ENCODE results near the gene AMMECR1.
"Not testable (repeated sequence)": the region's sequence is repeated elsewhere in the genome, so short reads cannot be mapped to it uniquely, and the experiment has no call there.

The AMMECR1 gene

GRCh38 chrX:110156167-110156754 is 161.6 kb downstream of the AMMECR1 start:
- no peaks in the 10 kb centered on the region for H4K20me1 ChIP-seq (ENCODE audit: insufficient read depth, low read length)
- no peaks in the 10 kb centered on the region for H3K9me3 ChIP-seq (ENCODE audit: insufficient read depth, low read length, severe bottlenecking)
- ATAC-seq (ENCODE audit: insufficient read depth, low read depth) (no peak), DNase-seq (no peak)
- H3K4me2 ChIP-seq (ENCODE audit: insufficient read depth, low read length): no peak overlapping the region
- no peak overlapping the region for H3K4me3 ChIP-seq (ENCODE audit: low read depth in 1 of 2, low read length in 2 of 2)
- TF ChIP-seq EZH2 (IDR thresholded peaks at IDR 0.05; ENCODE audit: borderline replicate concordance, low read depth, low read length, severe bottlenecking) (no peak), CTCF (IDR thresholded peaks at IDR 0.05; ENCODE audit: borderline replicate concordance, extremely low read depth, low read length, poor library complexity, severe bottlenecking) (peak; percentile 51)
- no peak overlapping the region for H3K9ac ChIP-seq (ENCODE audit: low read depth, low read length)
- no peaks in the 10 kb centered on the region for H3K27me3 ChIP-seq (ENCODE audit: insufficient read depth, low read length, poor library complexity)
- no peaks in the 10 kb centered on the region for H3K36me3 ChIP-seq (ENCODE audit: insufficient read depth, low read length)
- no peaks in the 10 kb centered on the region for H3K4me1 ChIP-seq (ENCODE audit: insufficient read depth, low read length)
- no peak overlapping the region for H2AFZ ChIP-seq (ENCODE audit: low read depth, low read length)
- H3K79me2 ChIP-seq (ENCODE audit: insufficient read depth, low read length): no peaks in the 10 kb centered on the region
- H3K27ac ChIP-seq (ENCODE audit: low read length): no peak overlapping the region

- no peak overlapping the region for H2AFZ ChIP-seq (ENCODE audit: low read depth, low read length)
- H3K27me3 ChIP-seq (ENCODE audit: insufficient read depth, low read length, poor library complexity): no peaks in the 10 kb centered on the region
- ATAC-seq (ENCODE audit: insufficient read depth, low read depth) (no peak), DNase-seq (no peak)
- no peaks in the 10 kb centered on the region for H3K36me3 ChIP-seq (ENCODE audit: insufficient read depth, low read length)
- H3K9me3 ChIP-seq (ENCODE audit: insufficient read depth, low read length, severe bottlenecking): no peaks in the 10 kb centered on the region
- H3K4me2 ChIP-seq (ENCODE audit: insufficient read depth, low read length): no peak overlapping the region
- no peaks in the 10 kb centered on the region for H3K79me2 ChIP-seq (ENCODE audit: insufficient read depth, low read length)
- H4K20me1 ChIP-seq (ENCODE audit: insufficient read depth, low read length): no peaks in the 10 kb centered on the region
- H3K4me3 ChIP-seq (ENCODE audit: low read depth in 1 of 2, low read length in 2 of 2): no peak overlapping the region
- H3K27ac ChIP-seq (ENCODE audit: low read length): no peak overlapping the region
- H3K9ac ChIP-seq (ENCODE audit: low read depth, low read length): no peak overlapping the region
- no peak for TF ChIP-seq EZH2 (IDR thresholded peaks at IDR 0.05; ENCODE audit: borderline replicate concordance, low read depth, low read length, severe bottlenecking)
- TF ChIP-seq CTCF (IDR thresholded peaks at IDR 0.05; ENCODE audit: borderline replicate concordance, extremely low read depth, low read length, poor library complexity, severe bottlenecking): no peak
- no peaks in the 10 kb centered on the region for H3K4me1 ChIP-seq (ENCODE audit: insufficient read depth, low read length)
Observed at GRCh38 chrX:110155759-110156158, 162.1 kb downstream of the AMMECR1 start.

GRCh38 chrX:110154328-110154727 is 163.6 kb downstream of the AMMECR1 start:
- not testable (repeated sequence) for H3K4me3 ChIP-seq (ENCODE audit: low read depth in 1 of 2, low read length in 2 of 2); DNase-seq; H3K36me3 ChIP-seq (ENCODE audit: insufficient read depth, low read length); H3K4me2 ChIP-seq (ENCODE audit: insufficient read depth, low read length); H4K20me1 ChIP-seq (ENCODE audit: insufficient read depth, low read length); H3K9me3 ChIP-seq (ENCODE audit: insufficient read depth, low read length, severe bottlenecking); H3K27me3 ChIP-seq (ENCODE audit: insufficient read depth, low read length, poor library complexity); H3K4me1 ChIP-seq (ENCODE audit: insufficient read depth, low read length); ATAC-seq (ENCODE audit: insufficient read depth, low read depth); H3K9ac ChIP-seq (ENCODE audit: low read depth, low read length); H2AFZ ChIP-seq (ENCODE audit: low read depth, low read length); H3K27ac ChIP-seq (ENCODE audit: low read length); H3K79me2 ChIP-seq (ENCODE audit: insufficient read depth, low read length)

- H3K9ac ChIP-seq (ENCODE audit: low read depth, low read length): no peak overlapping the region
- H3K27ac ChIP-seq (ENCODE audit: low read length): no peak overlapping the region
- no peak overlapping the region for H3K4me3 ChIP-seq (ENCODE audit: low read depth in 1 of 2, low read length in 2 of 2)
- H4K20me1 ChIP-seq (ENCODE audit: insufficient read depth, low read length): no peaks in the 10 kb centered on the region
- no peak for TF ChIP-seq CTCF (IDR thresholded peaks at IDR 0.05; ENCODE audit: borderline replicate concordance, extremely low read depth, low read length, poor library complexity, severe bottlenecking)
- no peaks in the 10 kb centered on the region for H3K4me1 ChIP-seq (ENCODE audit: insufficient read depth, low read length)
- no peak for ATAC-seq (ENCODE audit: insufficient read depth, low read depth)
- H3K79me2 ChIP-seq (ENCODE audit: insufficient read depth, low read length): no peaks in the 10 kb centered on the region
- no peaks in the 10 kb centered on the region; the same call in 1 of the 2 replicates for H3K36me3 ChIP-seq (ENCODE audit: insufficient read depth, low read length)
- H3K4me2 ChIP-seq (ENCODE audit: insufficient read depth, low read length): no peak overlapping the region
- no peaks in the 10 kb centered on the region for H3K27me3 ChIP-seq (ENCODE audit: insufficient read depth, low read length, poor library complexity)
- no peaks in the 10 kb centered on the region for H3K9me3 ChIP-seq (ENCODE audit: insufficient read depth, low read length, severe bottlenecking)
- H2AFZ ChIP-seq (ENCODE audit: low read depth, low read length): no peak overlapping the region
- DNase-seq: no peak
Observed at GRCh38 chrX:110153896-110154295, 164.0 kb downstream of the AMMECR1 start.
